MM.1S (cell line): ENCODE results near the gene DNAAF2.

Experiments used
- CTCF ChIP-seq: fragments of 300-600 bp; sonication (generic); IDR thresholded peaks from 2 replicates; pipeline ENCODE4 v1.5.1; 2016; ENCODE audit warnings: antibody characterized with exemption, low read length, mixed read lengths
- EZH2 ChIP-seq: fragments of 300-600 bp; sonication (generic); optimal IDR thresholded peaks from 2 replicates; pipeline ENCODE3; 2017; ENCODE audit warnings: low read depth, mild to moderate bottlenecking, antibody characterized with exemption, low read length, mixed read lengths
- EZH2phosphoT487 ChIP-seq: fragments of 300-600 bp; sonication (generic); IDR thresholded peaks from 2 replicates; pipeline ENCODE4 v1.6.1; 2018; ENCODE audit warnings: antibody characterized with exemption, low read length

DNA sequence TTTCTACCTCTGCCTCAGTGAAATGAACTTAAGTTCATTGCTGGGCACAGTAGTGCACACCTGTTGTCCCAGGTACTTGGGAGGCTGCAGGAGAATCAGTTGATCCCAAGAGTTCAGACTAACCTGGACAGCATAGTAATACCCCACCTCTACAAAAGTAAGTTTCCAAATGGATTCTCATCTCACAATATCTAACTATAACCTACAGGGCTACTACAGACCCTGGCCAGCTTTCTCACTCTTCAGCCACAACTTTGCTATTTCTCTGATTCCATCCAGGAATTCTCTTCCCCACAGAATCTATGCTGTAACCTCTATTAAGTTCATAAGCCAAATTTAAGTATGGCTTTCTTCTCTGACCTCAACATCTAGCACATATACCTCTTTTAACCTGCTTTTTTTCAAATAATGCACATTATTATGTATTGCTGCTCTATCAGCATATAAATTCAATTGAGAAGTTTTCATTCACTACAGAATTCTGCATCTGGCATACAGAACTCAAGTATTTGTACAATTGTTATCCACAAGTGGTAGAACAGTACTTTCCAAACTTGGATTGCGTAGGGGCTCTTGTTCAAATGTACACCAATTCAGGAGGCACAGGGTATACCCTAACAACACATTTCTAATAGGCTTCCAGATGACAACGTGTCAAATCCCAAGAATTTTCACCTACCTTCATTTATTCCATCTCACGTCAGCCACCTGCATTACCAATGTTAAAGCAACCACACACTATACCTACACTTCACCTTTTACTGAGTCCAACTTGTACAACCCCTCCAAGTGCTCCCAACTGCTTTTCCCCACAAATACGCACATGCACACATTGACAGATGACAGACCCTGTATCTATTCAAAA is 52.7 kb downstream of the DNAAF2 start:
- TF ChIP-seq CTCF (no peak), EZH2 (no peak), EZH2phosphoT487 (no peak)
